B cell (primary cell): ENCODE measurements around the gene SLC9A5. TPM values are rescaled to one million over a fixed set of nuclear protein-coding genes. Genes with fewer than 3 reads are reported as not detected.

Experiments used
- ATAC-seq: fragments of 200-7000 bp; cut with Tn5 transposase; one replicate; pipeline ENCODE4 v1.10.0; 2021; ENCODE audit warnings: low read depth, mild to moderate bottlenecking, moderate number of reproducible peaks, moderate library complexity
- CTCF ChIA-PET: fragments of 350-600 bp; sonication (Branson Sonifier 250); formaldehyde crosslinking; loops from one replicate; lab custom pipeline; 2021; ENCODE audit warnings: antibody characterized with exemption, inconsistent platforms; lab: Charles Lee
- POLR2A ChIA-PET: fragments of 350-600 bp; sonication (Branson Sonifier 250); formaldehyde crosslinking; loops from one replicate; lab custom pipeline; 2021; ENCODE audit warnings: antibody characterized with exemption; lab: Charles Lee
- DNase-seq: peaks from one replicate; pipeline ENCODE4 v3.0.0; 2013
- H2AFZ ChIP-seq: 2 replicates; pipeline ENCODE4 v1.6.1; 2012; ENCODE audit warnings: mild to moderate bottlenecking, low read depth, low read length; ENCODE audit not compliant: insufficient read depth, poor library complexity, severe bottlenecking
- H3K27ac ChIP-seq, 2 donors: 1 replicate in 1 of 2; 2 replicates in 1 of 2; pipeline ENCODE4 v1.5.1; 2012 to 2013; ENCODE audit warnings: low read length in 2 of 2, mild to moderate bottlenecking in 2 of 2, moderate library complexity in 1 of 2
- H3K27me3 ChIP-seq, 4 experiments: fragments of 200-600 bp in 1 of 4; sonication (generic) in 1 of 4; replicated peaks in 1 of 4; 1 replicate in 2 of 4; 2 replicates in 2 of 4; pipeline versions ENCODE4 v1.6.1 to v1.7.0; 2013 to 2016; ENCODE audit warnings: low read length in 3 of 4, mild to moderate bottlenecking in 2 of 4, mixed read lengths in 1 of 4, moderate library complexity in 1 of 4; ENCODE audit not compliant: insufficient read depth in 4 of 4, control insufficient read depth in 3 of 4; ENCODE audit errors: control extremely low read depth in 1 of 4
- H3K36me3 ChIP-seq, 2 experiments: replicated peaks in 1 of 2; 1 replicate in 1 of 2; 2 replicates in 1 of 2; pipeline versions ENCODE4 v1.6.1 to v1.7.1; 2013; ENCODE audit warnings: low read length in 1 of 2; ENCODE audit not compliant: insufficient read depth in 2 of 2, control insufficient read depth in 1 of 2; ENCODE audit errors: control extremely low read depth in 1 of 2, extremely low read depth in 1 of 2
- H3K4me1 ChIP-seq, 2 donors: fragments of 200-600 bp in 1 of 2; sonication (generic) in 1 of 2; 1 replicate in 1 of 2; 2 replicates in 1 of 2; pipeline versions ENCODE4 v1.5.1 to v1.6.1; 2013 to 2017; ENCODE audit warnings: low read length in 2 of 2; ENCODE audit not compliant: control insufficient read depth in 2 of 2, insufficient read depth in 2 of 2
- H3K4me2 ChIP-seq: replicated peaks from 2 replicates; pipeline ENCODE3; 2012; ENCODE audit warnings: mild to moderate bottlenecking, low read depth, low read length; ENCODE audit not compliant: poor library complexity, severe bottlenecking
- H3K4me3 ChIP-seq, 5 experiments: fragments of 200-600 bp in 1 of 5; sonication (generic) in 1 of 5; 1 replicate in 3 of 5; 2 replicates in 2 of 5; pipeline versions ENCODE4 v1.5.1 to v1.7.0; 2011 to 2016; ENCODE audit warnings: low read length in 4 of 5, mild to moderate bottlenecking in 4 of 5, low read depth in 2 of 5, control low read depth in 1 of 5, moderate library complexity in 1 of 5; ENCODE audit not compliant: insufficient read depth in 1 of 5; ENCODE audit errors: control extremely low read depth in 1 of 5, extremely low read depth in 1 of 5
- H3K79me2 ChIP-seq: fragments of 200-600 bp; sonication (generic); one replicate; pipeline ENCODE4 v1.6.0; 2016; ENCODE audit warnings: low read length; ENCODE audit not compliant: control insufficient read depth, insufficient read depth
- H3K9ac ChIP-seq: fragments of 200-600 bp; sonication (generic); 2 replicates; pipeline ENCODE4 v1.6.1; 2017; ENCODE audit warnings: mild to moderate bottlenecking, low read length, moderate library complexity
- H3K9me3 ChIP-seq, 3 donors: one replicate each; pipeline versions ENCODE4 v1.6.1 to v1.7.1; 2013; ENCODE audit warnings: low read length in 2 of 3; ENCODE audit not compliant: control insufficient read depth in 2 of 3, insufficient read depth in 1 of 3; ENCODE audit errors: control extremely low read depth in 1 of 3
- H4K20me1 ChIP-seq: 2 replicates; pipeline ENCODE4 v1.6.0; 2012; ENCODE audit warnings: mild to moderate bottlenecking, low read length; ENCODE audit not compliant: insufficient read depth, control insufficient read depth, poor library complexity, severe bottlenecking
- H3K27ac Mint-ChIP-seq: one replicate; pipeline ENCODE4 v1.8.0; 2021; ENCODE audit warnings: mixed read lengths
- H3K27me3 Mint-ChIP-seq: one replicate; pipeline ENCODE4 v1.8.0; 2021; ENCODE audit warnings: mixed read lengths
- H3K4me1 Mint-ChIP-seq: one replicate; pipeline ENCODE4 v1.8.0; 2021; ENCODE audit warnings: mixed read lengths
- H3K4me3 Mint-ChIP-seq: one replicate; pipeline ENCODE4 v1.8.0; 2021; ENCODE audit warnings: mixed read lengths
- H3K9me3 Mint-ChIP-seq: one replicate; pipeline ENCODE4 v1.8.0; 2022; ENCODE audit warnings: mixed read lengths; ENCODE audit not compliant: insufficient read depth
- EZH2 ChIP-seq: IDR thresholded peaks from 2 replicates; pipeline ENCODE4 v1.6.1; 2012; ENCODE audit warnings: borderline replicate concordance, low read depth, mild to moderate bottlenecking, moderate library complexity, low read length; ENCODE audit not compliant: insufficient read depth, poor library complexity, severe bottlenecking
- WGBS: methylation state at CpG from one replicate; pipeline ENCODE4 v1.1.5; 2013; ENCODE audit warnings: missing lambda C conversion rate; ENCODE audit not compliant: insufficient coverage; 5-methylcytosine and 5-hydroxymethylcytosine counted together
- intact Hi-C: fragments of 100-400 bp; cut with micrococcal nuclease; formaldehyde crosslinking; loops from one replicate; pipeline ENCODE4 v1.10.0; 2022
- polyA plus RNA-seq: library from polyadenylated mRNA; depleted of rRNA; stranded (reverse); fragments of >200 nt; gene quantifications from 2 replicates; pipeline ENCODE4 v1.2.3, GENCODE V29; 2012
- total RNA-seq, 2 donors: library from RNA; stranded (reverse); fragments of 120-200 nt in 1 of 2; gene quantifications; 1 replicate in 1 of 2; 2 replicates in 1 of 2; pipeline versions ENCODE4 v1.2.3 to v1.2.4, GENCODE V29; 2013 to 2022
- TF ChIP-seq, protein P1 (sequence below): fragments of 200-600 bp; IDR thresholded peaks from one replicate; pipeline ENCODE4 v1.8.0; 2022; ENCODE audit warnings: antibody characterized with exemption, mild to moderate bottlenecking

Gene SLC9A5
- total and polyA plus RNA-seq, 2 donors (not counting 1 experiment from before 2014, with no cell fraction given), result 1.7 TPM

DNA sequence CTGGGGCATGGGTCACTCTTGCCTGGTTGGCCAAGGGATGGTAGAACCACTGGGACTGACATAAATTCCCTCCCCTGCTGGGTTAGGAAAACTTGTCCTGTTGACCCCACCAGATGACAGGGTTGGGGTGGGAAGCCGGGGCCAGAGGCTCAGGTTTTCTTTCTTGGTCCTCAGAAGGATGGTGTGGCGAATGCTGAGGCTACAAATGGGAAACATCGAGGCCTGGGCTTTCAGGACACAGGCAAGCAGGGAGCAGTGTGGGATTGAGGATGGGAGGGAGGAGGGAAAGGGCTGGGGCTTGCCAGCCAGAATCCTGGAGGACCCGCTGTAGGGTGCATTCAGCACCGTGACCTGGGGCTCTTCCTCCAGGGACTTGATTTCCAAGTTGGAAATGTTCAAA, 16.1 kb downstream of the SLC9A5 start:
- DNase-seq (no peak), ATAC-seq (no peak)
- Histone ChIP-seq H4K20me1 (no peaks in the 10 kb centered on the region), H3K9ac (no peak overlapping the region), H3K27ac (no peak overlapping the region), H3K9me3 (no peaks in the 10 kb centered on the region), H3K4me3 (no peak overlapping the region), H3K4me1 (no peaks in the 10 kb centered on the region), H3K36me3 (no peaks in the 10 kb centered on the region), H3K27me3 (no peaks in the 10 kb centered on the region), H2AFZ (no peak overlapping the region), H3K79me2 (no peaks in the 10 kb centered on the region), H3K4me2 (no peak overlapping the region)
- H3K27me3 Mint-ChIP-seq, result peaks cover 15% of the 10 kb centered on the region
- H3K4me3 Mint-ChIP-seq, result no peak overlapping the region
- no peaks in the 10 kb centered on the region for H3K4me1 Mint-ChIP-seq
- intact Hi-C loops, result no loop called here
- no peaks in the 10 kb centered on the region for H3K9me3 Mint-ChIP-seq
- 96% methylated on average over 5 of the region's 5 CpGs for WGBS
- POLR2A ChIA-PET, result no interaction called here
- TF ChIP-seq, protein P1, sequence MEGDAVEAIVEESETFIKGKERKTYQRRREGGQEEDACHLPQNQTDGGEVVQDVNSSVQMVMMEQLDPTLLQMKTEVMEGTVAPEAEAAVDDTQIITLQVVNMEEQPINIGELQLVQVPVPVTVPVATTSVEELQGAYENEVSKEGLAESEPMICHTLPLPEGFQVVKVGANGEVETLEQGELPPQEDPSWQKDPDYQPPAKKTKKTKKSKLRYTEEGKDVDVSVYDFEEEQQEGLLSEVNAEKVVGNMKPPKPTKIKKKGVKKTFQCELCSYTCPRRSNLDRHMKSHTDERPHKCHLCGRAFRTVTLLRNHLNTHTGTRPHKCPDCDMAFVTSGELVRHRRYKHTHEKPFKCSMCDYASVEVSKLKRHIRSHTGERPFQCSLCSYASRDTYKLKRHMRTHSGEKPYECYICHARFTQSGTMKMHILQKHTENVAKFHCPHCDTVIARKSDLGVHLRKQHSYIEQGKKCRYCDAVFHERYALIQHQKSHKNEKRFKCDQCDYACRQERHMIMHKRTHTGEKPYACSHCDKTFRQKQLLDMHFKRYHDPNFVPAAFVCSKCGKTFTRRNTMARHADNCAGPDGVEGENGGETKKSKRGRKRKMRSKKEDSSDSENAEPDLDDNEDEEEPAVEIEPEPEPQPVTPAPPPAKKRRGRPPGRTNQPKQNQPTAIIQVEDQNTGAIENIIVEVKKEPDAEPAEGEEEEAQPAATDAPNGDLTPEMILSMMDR, result no peak
- no peak for TF ChIP-seq EZH2
- no peak overlapping the region for H3K27ac Mint-ChIP-seq
- CTCF ChIA-PET, result interaction anchor here (0.6 kb wide), 1 partner anchor 67 kb away, joined by 3 read pairs; no protein-coding TSS in a partner anchor

DNA sequence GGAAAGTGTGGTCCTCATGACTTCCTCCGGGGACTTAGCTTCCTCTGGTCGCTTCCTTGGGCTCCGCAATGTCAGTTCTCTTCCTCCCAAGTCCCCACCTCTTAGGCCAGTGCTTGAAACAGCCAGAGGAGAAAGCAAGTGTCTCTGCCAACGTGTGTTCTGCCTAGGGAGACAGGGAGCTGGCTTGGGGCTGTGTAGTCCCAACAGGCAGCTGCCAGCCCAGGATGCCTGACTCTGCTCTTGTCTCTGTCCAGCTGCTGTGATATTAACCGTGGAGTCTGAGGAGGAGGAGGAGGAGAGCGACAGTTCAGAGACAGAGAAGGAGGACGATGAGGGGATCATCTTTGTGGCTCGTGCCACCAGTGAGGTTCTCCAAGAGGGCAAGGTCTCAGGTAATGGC, 17.1 kb downstream of the SLC9A5 start:
- H3K9ac ChIP-seq, result no peak overlapping the region
- ChIA-PET CTCF (interaction anchor here (0.6 kb wide), 1 partner anchor 244 kb away, joined by 5 read pairs; no protein-coding TSS in a partner anchor), POLR2A (interaction anchor here (0.6 kb wide), 1 partner anchor 267 kb away, joined by 5 read pairs; no protein-coding TSS in a partner anchor)
- no peak overlapping the region for H2AFZ ChIP-seq
- no peak for TF ChIP-seq EZH2
- TF ChIP-seq, protein P1, result no peak
- H3K79me2 ChIP-seq, result no peaks in the 10 kb centered on the region
- no peak overlapping the region for H3K4me3 ChIP-seq
- Mint-ChIP-seq H3K4me1 (no peaks in the 10 kb centered on the region), H3K4me3 (no peak overlapping the region), H3K27ac (no peak overlapping the region), H3K27me3 (peaks cover 15% of the 10 kb centered on the region), H3K9me3 (no peaks in the 10 kb centered on the region)
- no peak for DNase-seq
- no peak for ATAC-seq
- WGBS, result 77% methylated on average over 6 of the region's 8 CpGs
- no peaks in the 10 kb centered on the region for H3K9me3 ChIP-seq
- H3K27ac ChIP-seq, result no peak overlapping the region
- H3K36me3 ChIP-seq, result no peaks in the 10 kb centered on the region
- H3K4me1 ChIP-seq, result no peaks in the 10 kb centered on the region
- no peaks in the 10 kb centered on the region for H3K27me3 ChIP-seq
- intact Hi-C loops, result no loop called here
- H3K4me2 ChIP-seq, result no peak overlapping the region
- no peaks in the 10 kb centered on the region for H4K20me1 ChIP-seq
